ENCODE data around the gene TSPYL6. TPM values are rescaled to one million over a fixed set of nuclear protein-coding genes. Genes with fewer than 3 reads are reported as not detected.

Gene TSPYL6
- total RNA-seq, 1 experiment from 2014 or later, result not detected

GRCh38 chr2:54260241-54260595 is 4.2 kb upstream of the TSPYL6 start:
- ATAC-seq (no peak), DNase-seq (ENCODE audit: low read depth, low spot score) (no peak)
- CTCF ChIA-PET, result no interaction called here
- no peak overlapping the region for H3K4me3 ChIP-seq (ENCODE audit: low read depth in 2 of 2, low read length in 2 of 2)
- H3K9me3 ChIP-seq (ENCODE audit: control insufficient read depth, insufficient read depth, low read depth, low read length), result no peaks in the 10 kb centered on the region
- no peak for TF ChIP-seq SIN3A (IDR thresholded peaks at IDR 0.05; ENCODE audit: borderline replicate concordance, insufficient read depth, low read depth, low read length)
- TF ChIP-seq, protein P1, sequence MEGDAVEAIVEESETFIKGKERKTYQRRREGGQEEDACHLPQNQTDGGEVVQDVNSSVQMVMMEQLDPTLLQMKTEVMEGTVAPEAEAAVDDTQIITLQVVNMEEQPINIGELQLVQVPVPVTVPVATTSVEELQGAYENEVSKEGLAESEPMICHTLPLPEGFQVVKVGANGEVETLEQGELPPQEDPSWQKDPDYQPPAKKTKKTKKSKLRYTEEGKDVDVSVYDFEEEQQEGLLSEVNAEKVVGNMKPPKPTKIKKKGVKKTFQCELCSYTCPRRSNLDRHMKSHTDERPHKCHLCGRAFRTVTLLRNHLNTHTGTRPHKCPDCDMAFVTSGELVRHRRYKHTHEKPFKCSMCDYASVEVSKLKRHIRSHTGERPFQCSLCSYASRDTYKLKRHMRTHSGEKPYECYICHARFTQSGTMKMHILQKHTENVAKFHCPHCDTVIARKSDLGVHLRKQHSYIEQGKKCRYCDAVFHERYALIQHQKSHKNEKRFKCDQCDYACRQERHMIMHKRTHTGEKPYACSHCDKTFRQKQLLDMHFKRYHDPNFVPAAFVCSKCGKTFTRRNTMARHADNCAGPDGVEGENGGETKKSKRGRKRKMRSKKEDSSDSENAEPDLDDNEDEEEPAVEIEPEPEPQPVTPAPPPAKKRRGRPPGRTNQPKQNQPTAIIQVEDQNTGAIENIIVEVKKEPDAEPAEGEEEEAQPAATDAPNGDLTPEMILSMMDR (IDR thresholded peaks at IDR 0.05), result no peak
- no peak for TF ChIP-seq POLR2AphosphoS5 (IDR thresholded peaks at IDR 0.05; ENCODE audit: low read depth, low read length)
- TF ChIP-seq, protein P2, sequence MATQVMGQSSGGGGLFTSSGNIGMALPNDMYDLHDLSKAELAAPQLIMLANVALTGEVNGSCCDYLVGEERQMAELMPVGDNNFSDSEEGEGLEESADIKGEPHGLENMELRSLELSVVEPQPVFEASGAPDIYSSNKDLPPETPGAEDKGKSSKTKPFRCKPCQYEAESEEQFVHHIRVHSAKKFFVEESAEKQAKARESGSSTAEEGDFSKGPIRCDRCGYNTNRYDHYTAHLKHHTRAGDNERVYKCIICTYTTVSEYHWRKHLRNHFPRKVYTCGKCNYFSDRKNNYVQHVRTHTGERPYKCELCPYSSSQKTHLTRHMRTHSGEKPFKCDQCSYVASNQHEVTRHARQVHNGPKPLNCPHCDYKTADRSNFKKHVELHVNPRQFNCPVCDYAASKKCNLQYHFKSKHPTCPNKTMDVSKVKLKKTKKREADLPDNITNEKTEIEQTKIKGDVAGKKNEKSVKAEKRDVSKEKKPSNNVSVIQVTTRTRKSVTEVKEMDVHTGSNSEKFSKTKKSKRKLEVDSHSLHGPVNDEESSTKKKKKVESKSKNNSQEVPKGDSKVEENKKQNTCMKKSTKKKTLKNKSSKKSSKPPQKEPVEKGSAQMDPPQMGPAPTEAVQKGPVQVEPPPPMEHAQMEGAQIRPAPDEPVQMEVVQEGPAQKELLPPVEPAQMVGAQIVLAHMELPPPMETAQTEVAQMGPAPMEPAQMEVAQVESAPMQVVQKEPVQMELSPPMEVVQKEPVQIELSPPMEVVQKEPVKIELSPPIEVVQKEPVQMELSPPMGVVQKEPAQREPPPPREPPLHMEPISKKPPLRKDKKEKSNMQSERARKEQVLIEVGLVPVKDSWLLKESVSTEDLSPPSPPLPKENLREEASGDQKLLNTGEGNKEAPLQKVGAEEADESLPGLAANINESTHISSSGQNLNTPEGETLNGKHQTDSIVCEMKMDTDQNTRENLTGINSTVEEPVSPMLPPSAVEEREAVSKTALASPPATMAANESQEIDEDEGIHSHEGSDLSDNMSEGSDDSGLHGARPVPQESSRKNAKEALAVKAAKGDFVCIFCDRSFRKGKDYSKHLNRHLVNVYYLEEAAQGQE (IDR thresholded peaks at IDR 0.05; ENCODE audit: insufficient read depth in 1 of 2, low read depth in 2 of 2, low read length in 1 of 2), result no peak
- no peak for TF ChIP-seq TCF7L2 (IDR thresholded peaks at IDR 0.05; ENCODE audit: low read depth, low read length)
- POLR2A ChIA-PET, result no interaction called here
- no peaks in the 10 kb centered on the region for H3K36me3 ChIP-seq (ENCODE audit: control insufficient read depth, insufficient read depth, low read length)
- intact Hi-C loops (cut with micrococcal nuclease; ENCODE audit: unreplicated experiment), result no loop called here
- no TSS peak for BruUV-seq (replicated peaks)
- no peak overlapping the region for H3K27ac ChIP-seq (ENCODE audit: low read length)
- H3K27me3 ChIP-seq (ENCODE audit: control insufficient read depth, insufficient read depth, low read length), result no peaks in the 10 kb centered on the region; the same call in 1 of the 2 replicates
- in situ Hi-C loops (cut with HindIII; ENCODE audit: low pct_unique_long_range_greater_than_20kb, low sequenced_read_pairs), result no loop called here
- H3K4me1 ChIP-seq (ENCODE audit: control insufficient read depth, insufficient read depth, low read length), result no peaks in the 10 kb centered on the region

DNA sequence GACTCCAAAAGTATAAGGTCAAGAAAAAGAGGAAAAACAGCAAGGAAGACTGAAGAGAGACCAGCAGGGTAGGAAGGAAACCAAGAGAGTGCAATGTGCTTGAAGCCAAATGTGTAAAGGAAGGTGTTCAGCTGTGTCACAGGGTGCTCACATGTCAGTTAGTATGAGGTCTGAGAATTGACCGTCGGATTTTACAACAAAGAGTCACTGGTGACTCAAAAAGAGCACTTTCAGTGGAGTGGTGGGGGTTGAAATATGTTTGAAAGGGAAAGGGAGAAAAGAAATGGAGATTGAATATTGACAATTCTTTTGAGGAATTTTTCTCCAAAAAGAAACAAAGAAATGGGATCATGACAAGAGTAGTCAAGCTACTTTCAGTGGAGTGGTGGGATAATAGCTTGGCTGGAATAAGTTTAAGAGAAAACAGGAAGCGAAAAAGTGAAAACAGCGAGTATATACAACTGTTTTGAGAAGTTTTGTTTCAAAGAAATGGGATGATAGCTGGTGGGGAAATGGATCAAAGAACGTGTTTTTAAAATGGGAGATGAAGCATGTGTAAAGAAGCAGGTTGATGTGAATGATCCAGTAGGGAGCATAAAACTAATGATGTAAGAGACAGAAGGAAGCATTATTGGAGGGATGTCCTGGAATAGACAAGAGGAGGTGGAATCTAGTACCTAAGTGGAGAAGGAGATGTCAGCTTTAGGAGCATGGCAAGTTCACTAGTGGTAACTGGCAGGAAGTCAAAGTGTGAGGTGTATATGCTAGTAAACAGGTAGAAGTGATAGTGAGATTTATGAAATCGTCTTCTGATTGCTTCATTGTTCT is 3.6 kb upstream of the TSPYL6 start:
- no peak for ATAC-seq
- intact Hi-C loops (cut with micrococcal nuclease; ENCODE audit: unreplicated experiment) (no loop called here), in situ Hi-C loops (cut with HindIII; ENCODE audit: low pct_unique_long_range_greater_than_20kb, low sequenced_read_pairs) (no loop called here)
- Histone ChIP-seq H3K27me3 (ENCODE audit: control insufficient read depth, insufficient read depth, low read length) (no peaks in the 10 kb centered on the region; the same call in 1 of the 2 replicates), H3K27ac (ENCODE audit: low read length) (no peak overlapping the region), H3K4me1 (ENCODE audit: control insufficient read depth, insufficient read depth, low read length) (no peaks in the 10 kb centered on the region), H3K4me3 (ENCODE audit: low read depth in 2 of 2, low read length in 2 of 2) (no peak overlapping the region), H3K36me3 (ENCODE audit: control insufficient read depth, insufficient read depth, low read length) (no peaks in the 10 kb centered on the region), H3K9me3 (ENCODE audit: control insufficient read depth, insufficient read depth, low read depth, low read length) (no peaks in the 10 kb centered on the region)
- no peak for DNase-seq (ENCODE audit: low read depth, low spot score)
- ChIA-PET CTCF (no interaction called here), POLR2A (interaction anchor here (0.7 kb wide), 1 partner anchor 32 kb away, joined by 3 read pairs; no protein-coding TSS in a partner anchor)
- TF ChIP-seq, protein P2 (IDR thresholded peaks at IDR 0.05; ENCODE audit: insufficient read depth in 1 of 2, low read depth in 2 of 2, low read length in 1 of 2), result no peak
- TF ChIP-seq, protein P1 (IDR thresholded peaks at IDR 0.05), result no peak
- TF ChIP-seq TCF7L2 (IDR thresholded peaks at IDR 0.05; ENCODE audit: low read depth, low read length), result no peak
- no peak for TF ChIP-seq SIN3A (IDR thresholded peaks at IDR 0.05; ENCODE audit: borderline replicate concordance, insufficient read depth, low read depth, low read length)
- TF ChIP-seq POLR2AphosphoS5 (IDR thresholded peaks at IDR 0.05; ENCODE audit: low read depth, low read length), result no peak
- BruUV-seq (replicated peaks), result no TSS peak
